Measurements from ENCODE around the gene FOXK2. TPM values are rescaled to one million over a fixed set of nuclear protein-coding genes. Genes with fewer than 3 reads are reported as not detected.

Gene FOXK2
- total RNA-seq, 1 donor from 2014 or later = 95.7 TPM

DNA sequence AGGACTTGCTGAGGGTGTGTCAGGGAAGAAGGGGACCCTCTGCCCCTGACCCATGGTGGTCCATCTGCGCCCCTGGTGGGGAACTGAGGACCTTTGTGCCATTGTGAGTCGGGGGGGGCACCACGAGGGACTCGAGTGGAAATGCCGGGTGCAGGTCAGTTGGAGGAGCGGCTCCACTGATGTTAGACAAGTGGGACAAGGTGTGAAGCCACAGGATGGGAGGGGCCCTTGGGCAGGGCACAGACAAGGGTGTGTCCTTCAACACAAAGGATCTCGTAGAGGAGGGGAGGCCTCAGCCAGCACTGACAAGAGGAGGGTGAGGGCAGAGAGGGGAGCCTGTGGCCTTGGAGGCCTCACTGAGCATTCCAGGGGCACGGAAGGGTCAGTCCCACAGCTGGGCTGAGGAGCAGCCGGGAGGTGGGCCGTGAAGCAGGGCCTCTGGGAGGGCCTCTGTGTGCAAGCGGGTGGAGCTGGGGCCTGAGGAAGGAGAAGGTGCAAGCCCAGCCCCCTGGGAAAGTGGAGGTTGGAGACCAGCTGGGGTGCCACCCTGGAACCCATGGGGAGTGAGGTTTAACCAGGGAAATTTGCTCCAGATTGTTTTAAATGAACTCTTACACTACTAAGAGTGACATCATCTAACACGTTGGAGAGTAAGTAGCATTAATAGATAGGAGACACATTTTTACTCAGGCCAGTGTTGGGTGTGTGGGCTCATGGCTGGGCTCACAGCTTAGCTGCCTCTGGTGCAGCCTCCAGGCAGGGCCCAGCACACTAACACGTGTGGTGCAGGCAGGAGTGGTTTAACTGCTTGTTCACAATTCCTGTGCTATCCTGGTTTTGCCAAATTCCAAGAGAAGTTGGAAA, 33.1 kb upstream of the FOXK2 start:
- Mint-ChIP-seq H3K9me3 (ENCODE audit: unreplicated experiment) (no peaks in the 10 kb centered on the region), H3K36me3 (ENCODE audit: unreplicated experiment) (peaks cover 4% of the 10 kb centered on the region), H3K27me3 (ENCODE audit: unreplicated experiment) (peaks cover 5% of the 10 kb centered on the region), H3K4me1 (ENCODE audit: low read depth, unreplicated experiment) (peaks cover 4% of the 10 kb centered on the region), H3K27ac (ENCODE audit: unreplicated experiment) (no peak overlapping the region), H3K4me3 (ENCODE audit: unreplicated experiment) (no peak overlapping the region)
- TF ChIP-seq, protein P1, sequence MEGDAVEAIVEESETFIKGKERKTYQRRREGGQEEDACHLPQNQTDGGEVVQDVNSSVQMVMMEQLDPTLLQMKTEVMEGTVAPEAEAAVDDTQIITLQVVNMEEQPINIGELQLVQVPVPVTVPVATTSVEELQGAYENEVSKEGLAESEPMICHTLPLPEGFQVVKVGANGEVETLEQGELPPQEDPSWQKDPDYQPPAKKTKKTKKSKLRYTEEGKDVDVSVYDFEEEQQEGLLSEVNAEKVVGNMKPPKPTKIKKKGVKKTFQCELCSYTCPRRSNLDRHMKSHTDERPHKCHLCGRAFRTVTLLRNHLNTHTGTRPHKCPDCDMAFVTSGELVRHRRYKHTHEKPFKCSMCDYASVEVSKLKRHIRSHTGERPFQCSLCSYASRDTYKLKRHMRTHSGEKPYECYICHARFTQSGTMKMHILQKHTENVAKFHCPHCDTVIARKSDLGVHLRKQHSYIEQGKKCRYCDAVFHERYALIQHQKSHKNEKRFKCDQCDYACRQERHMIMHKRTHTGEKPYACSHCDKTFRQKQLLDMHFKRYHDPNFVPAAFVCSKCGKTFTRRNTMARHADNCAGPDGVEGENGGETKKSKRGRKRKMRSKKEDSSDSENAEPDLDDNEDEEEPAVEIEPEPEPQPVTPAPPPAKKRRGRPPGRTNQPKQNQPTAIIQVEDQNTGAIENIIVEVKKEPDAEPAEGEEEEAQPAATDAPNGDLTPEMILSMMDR (IDR thresholded peaks at IDR 0.05; ENCODE audit: partially characterized antibody, unreplicated experiment) = no peak
- no peak for DNase-seq

DNA sequence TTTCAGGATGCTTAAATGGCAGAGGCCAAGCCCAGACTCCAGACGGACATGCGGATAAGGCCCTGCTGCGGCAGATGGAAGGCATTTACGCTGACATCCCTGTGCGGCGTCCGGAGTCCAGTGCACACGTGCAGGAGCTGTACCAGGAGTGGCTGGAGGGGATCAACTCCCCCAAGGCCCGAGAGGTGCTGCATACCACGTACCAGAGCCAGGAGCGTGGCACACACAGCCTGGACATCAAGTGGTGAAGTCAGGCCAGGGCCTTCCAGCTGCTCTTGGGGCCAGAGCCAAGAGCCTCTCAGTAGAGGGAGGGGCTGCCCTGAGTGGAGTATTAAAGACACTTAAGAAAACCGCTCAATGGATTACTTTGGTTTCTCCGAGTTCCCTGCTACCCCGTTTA, 31.6 kb upstream of the FOXK2 start:
- H3K9me3 Mint-ChIP-seq (ENCODE audit: unreplicated experiment) = no peaks in the 10 kb centered on the region
- peaks cover 5% of the 10 kb centered on the region for H3K4me1 Mint-ChIP-seq (ENCODE audit: low read depth, unreplicated experiment)
- TF ChIP-seq, protein P1 (IDR thresholded peaks at IDR 0.05; ENCODE audit: partially characterized antibody, unreplicated experiment) = no peak
- H3K27me3 Mint-ChIP-seq (ENCODE audit: unreplicated experiment) = peaks cover 7% of the 10 kb centered on the region
- no peak overlapping the region for H3K27ac Mint-ChIP-seq (ENCODE audit: unreplicated experiment)
- no peaks in the 10 kb centered on the region for H3K36me3 Mint-ChIP-seq (ENCODE audit: unreplicated experiment)
- DNase-seq = no peak
- no peak overlapping the region for H3K4me3 Mint-ChIP-seq (ENCODE audit: unreplicated experiment)

DNA sequence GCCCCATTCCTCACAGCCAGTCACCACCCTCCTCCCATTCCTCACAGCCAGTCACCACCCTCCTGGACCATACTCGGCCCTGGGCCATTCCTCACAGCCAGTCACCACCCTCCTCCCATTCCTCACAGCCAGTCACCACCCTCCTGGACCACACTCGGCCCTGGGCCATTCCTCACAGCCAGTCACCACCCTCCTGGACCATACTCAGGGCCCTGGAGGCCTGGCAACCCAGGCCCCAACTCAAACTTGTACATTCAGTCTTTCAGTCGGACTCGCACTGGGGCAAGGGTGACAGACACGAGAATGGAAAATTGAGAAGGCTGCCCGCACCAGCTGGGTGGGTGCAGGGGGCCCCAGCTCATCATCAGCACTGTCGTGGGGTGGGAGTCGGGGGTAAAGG, 30.4 kb upstream of the FOXK2 start:
- no peak for DNase-seq
- peaks cover 3% of the 10 kb centered on the region for H3K9me3 Mint-ChIP-seq (ENCODE audit: unreplicated experiment)

GRCh38 chr17:82489851-82490511, 29.6 kb upstream of the FOXK2 start:
- no peaks in the 10 kb centered on the region for H3K36me3 Mint-ChIP-seq (ENCODE audit: unreplicated experiment)
- TF ChIP-seq, protein P1 (IDR thresholded peaks at IDR 0.05; ENCODE audit: partially characterized antibody, unreplicated experiment) = no peak
- H3K27me3 Mint-ChIP-seq (ENCODE audit: unreplicated experiment) = peaks cover 21% of the 10 kb centered on the region
- H3K27ac Mint-ChIP-seq (ENCODE audit: unreplicated experiment) = no peak overlapping the region
- peaks cover 9% of the 10 kb centered on the region for H3K4me1 Mint-ChIP-seq (ENCODE audit: low read depth, unreplicated experiment)
- DNase-seq = no peak
- peaks cover 12% of the 10 kb centered on the region for H3K9me3 Mint-ChIP-seq (ENCODE audit: unreplicated experiment)
- H3K4me3 Mint-ChIP-seq (ENCODE audit: unreplicated experiment) = no peak overlapping the region

More for the DNA sequence above, 30.4 kb upstream of the FOXK2 start:
- Mint-ChIP-seq H3K36me3 (ENCODE audit: unreplicated experiment) (no peaks in the 10 kb centered on the region), H3K4me3 (ENCODE audit: unreplicated experiment) (no peak overlapping the region), H3K27me3 (ENCODE audit: unreplicated experiment) (peaks cover 13% of the 10 kb centered on the region), H3K27ac (ENCODE audit: unreplicated experiment) (no peak overlapping the region), H3K4me1 (ENCODE audit: low read depth, unreplicated experiment) (peaks cover 7% of the 10 kb centered on the region)
- TF ChIP-seq, protein P1 (IDR thresholded peaks at IDR 0.05; ENCODE audit: partially characterized antibody, unreplicated experiment) = no peak
